Brain microvascular endothelial cell (primary cell): Measurements from ENCODE around the gene ARHGEF12.

Experiments used
- DNase-seq: peaks from one replicate; pipeline ENCODE4 v3.0.0-alpha.2; 2020
- H3K27ac ChIP-seq: fragments of 250-450 bp; sonication (Bioruptor Pico); 2 replicates; pipeline ENCODE4 v1.5.1; 2020; ENCODE audit warnings: mild to moderate bottlenecking, moderate library complexity
- H3K27me3 ChIP-seq: fragments of 250-450 bp; sonication (Bioruptor Pico); replicated peaks from 2 replicates; pipeline ENCODE4 v1.5.1; 2020; ENCODE audit warnings: mild to moderate bottlenecking
- H3K36me3 ChIP-seq: fragments of 250-450 bp; sonication (Bioruptor Pico); replicated peaks from 2 replicates; pipeline ENCODE4 v1.5.1; 2020; ENCODE audit warnings: mild to moderate bottlenecking
- H3K4me3 ChIP-seq: 2 replicates; pipeline ENCODE4 v1.5.1; 2011; ENCODE audit warnings: low read depth, mild to moderate bottlenecking, control low read depth, low read length, moderate library complexity
- in situ Hi-C: cut with HindIII; loops from 2 replicates; pipeline ENCODE4 v1.10.0; 2017; ENCODE audit warnings: low sequenced_read_pairs, low pct_ligation_motif_present
- TF ChIP-seq, protein P1 (sequence below): IDR thresholded peaks from 2 replicates; pipeline ENCODE4 v1.5.1; 2011; ENCODE audit warnings: low read depth, mild to moderate bottlenecking, moderate library complexity, low read length, control low read depth, inconsistent platforms; ENCODE audit errors: missing control alignments

Gene ARHGEF12

DNA sequence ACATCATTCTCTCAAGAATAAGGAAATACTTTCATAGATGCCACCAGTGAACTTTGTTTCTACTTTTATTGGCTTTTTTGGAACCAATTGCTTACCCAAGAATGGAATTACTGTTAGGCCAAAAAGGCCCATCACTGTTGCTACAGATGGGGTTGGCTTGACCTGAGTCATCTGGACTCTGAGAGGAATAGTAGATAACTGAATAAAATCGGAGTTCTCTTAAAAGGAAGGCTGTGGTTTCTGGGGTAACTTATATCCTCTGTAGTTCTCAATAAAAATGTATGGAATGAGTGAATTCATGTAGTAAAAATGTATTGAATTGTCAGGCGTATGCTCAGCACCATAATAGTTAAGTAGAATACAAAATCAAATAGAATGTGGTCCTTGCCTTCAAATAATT lies 56.6 kb downstream of the ARHGEF12 start:
- no peaks in the 10 kb centered on the region for H3K36me3 ChIP-seq
- no peaks in the 10 kb centered on the region for H3K27me3 ChIP-seq
- H3K27ac ChIP-seq = peak overlapping the region; percentile 31
- no peak overlapping the region for H3K4me3 ChIP-seq
- TF ChIP-seq, protein P1, sequence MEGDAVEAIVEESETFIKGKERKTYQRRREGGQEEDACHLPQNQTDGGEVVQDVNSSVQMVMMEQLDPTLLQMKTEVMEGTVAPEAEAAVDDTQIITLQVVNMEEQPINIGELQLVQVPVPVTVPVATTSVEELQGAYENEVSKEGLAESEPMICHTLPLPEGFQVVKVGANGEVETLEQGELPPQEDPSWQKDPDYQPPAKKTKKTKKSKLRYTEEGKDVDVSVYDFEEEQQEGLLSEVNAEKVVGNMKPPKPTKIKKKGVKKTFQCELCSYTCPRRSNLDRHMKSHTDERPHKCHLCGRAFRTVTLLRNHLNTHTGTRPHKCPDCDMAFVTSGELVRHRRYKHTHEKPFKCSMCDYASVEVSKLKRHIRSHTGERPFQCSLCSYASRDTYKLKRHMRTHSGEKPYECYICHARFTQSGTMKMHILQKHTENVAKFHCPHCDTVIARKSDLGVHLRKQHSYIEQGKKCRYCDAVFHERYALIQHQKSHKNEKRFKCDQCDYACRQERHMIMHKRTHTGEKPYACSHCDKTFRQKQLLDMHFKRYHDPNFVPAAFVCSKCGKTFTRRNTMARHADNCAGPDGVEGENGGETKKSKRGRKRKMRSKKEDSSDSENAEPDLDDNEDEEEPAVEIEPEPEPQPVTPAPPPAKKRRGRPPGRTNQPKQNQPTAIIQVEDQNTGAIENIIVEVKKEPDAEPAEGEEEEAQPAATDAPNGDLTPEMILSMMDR = no peak
- in situ Hi-C loops = no loop called here
- peak; percentile 66 for DNase-seq

DNA sequence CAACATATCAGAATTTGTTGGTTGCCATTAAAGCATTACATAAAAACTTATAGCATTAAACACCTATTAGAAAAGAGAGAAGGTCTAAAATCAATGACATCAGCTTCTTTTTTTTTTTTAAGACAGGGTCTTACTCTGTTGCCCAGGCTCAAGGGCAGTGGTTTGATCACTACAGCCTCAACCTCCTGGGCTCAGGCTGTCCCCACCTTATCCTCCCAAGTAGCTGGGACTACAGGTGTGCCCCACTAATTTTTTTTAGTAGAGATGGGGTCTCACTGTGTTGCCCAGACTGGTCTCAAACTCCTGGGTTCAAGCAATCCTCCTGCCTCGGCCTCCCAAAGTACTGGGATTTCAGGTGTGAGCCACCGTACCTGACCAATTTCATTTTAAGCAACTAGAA lies 57.9 kb downstream of the ARHGEF12 start:
- no peak for DNase-seq
- in situ Hi-C loops = no loop called here
- Histone ChIP-seq H3K36me3 (no peaks in the 10 kb centered on the region), H3K27me3 (no peaks in the 10 kb centered on the region), H3K27ac (no peak overlapping the region), H3K4me3 (no peak overlapping the region)
- TF ChIP-seq, protein P1 = no peak

DNA sequence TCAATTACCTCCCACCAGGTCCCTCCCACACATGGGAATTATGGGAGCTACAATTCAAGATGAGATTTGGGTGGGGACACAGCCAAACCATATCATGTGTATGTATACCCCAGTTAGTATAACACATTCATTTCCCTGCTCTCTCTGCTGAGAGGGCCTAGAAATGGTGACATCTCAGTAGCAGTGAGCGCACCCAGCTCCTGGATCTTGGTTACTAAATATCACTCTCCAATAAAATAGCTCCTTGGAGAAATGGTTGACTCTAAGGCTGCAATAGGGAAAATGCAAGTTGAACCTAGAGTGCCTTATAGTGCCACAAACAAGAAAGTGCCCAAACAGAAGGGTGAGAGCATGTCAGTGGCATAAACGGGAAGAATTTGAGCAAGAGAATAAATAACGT lies 59.6 kb downstream of the ARHGEF12 start:
- Histone ChIP-seq H3K27ac (no peak overlapping the region), H3K36me3 (no peaks in the 10 kb centered on the region), H3K4me3 (no peak overlapping the region), H3K27me3 (no peaks in the 10 kb centered on the region)
- TF ChIP-seq, protein P1 = no peak
- in situ Hi-C loops = no loop called here
- DNase-seq = no peak

DNA sequence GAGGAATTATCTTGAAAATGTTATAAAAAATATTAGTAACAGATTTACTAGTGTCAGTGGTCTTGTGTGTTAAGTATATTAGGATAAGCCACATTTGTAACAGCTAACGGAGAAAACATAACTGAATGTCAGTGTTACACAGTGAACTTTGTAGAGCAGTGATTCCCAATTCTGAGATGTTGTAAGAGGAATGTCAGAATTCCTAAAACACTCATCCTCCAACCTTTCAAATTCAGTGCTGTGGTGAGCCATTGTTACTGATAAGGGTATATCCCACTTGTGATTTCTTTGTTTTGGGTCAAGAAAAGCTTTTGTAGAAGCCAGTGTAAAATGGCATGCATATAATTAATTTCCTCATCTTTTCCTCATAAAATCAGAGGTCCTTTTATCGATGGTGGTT lies 61.9 kb downstream of the ARHGEF12 start:
- DNase-seq = peak; percentile 39
- Histone ChIP-seq H3K36me3 (no peaks in the 10 kb centered on the region), H3K27ac (no peak overlapping the region), H3K27me3 (no peaks in the 10 kb centered on the region), H3K4me3 (no peak overlapping the region)
- in situ Hi-C loops = no loop called here
- TF ChIP-seq, protein P1 = no peak

DNA sequence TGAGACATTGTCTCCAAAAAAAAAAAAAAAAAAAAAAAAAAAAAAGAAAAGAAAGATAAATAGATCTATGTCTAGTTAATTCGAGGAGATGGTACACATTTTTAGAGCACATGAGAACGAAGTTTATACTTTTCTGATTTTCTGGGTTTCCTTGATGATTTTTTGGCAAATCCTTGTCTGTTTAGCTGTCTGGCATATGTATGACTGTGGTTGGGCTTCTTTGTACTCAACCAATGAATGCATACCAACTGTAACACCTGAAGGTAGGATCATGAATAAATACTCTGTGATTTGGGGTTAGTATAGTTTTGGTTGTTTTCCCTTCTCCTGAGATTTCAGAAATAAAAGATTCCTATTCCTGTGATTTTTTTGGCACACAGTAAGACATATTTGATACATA lies 63.1 kb downstream of the ARHGEF12 start:
- Histone ChIP-seq H3K36me3 (no peaks in the 10 kb centered on the region), H3K4me3 (no peak overlapping the region), H3K27me3 (no peaks in the 10 kb centered on the region), H3K27ac (no peak overlapping the region)
- TF ChIP-seq, protein P1 = no peak
- DNase-seq = no peak
- in situ Hi-C loops = no loop called here

DNA sequence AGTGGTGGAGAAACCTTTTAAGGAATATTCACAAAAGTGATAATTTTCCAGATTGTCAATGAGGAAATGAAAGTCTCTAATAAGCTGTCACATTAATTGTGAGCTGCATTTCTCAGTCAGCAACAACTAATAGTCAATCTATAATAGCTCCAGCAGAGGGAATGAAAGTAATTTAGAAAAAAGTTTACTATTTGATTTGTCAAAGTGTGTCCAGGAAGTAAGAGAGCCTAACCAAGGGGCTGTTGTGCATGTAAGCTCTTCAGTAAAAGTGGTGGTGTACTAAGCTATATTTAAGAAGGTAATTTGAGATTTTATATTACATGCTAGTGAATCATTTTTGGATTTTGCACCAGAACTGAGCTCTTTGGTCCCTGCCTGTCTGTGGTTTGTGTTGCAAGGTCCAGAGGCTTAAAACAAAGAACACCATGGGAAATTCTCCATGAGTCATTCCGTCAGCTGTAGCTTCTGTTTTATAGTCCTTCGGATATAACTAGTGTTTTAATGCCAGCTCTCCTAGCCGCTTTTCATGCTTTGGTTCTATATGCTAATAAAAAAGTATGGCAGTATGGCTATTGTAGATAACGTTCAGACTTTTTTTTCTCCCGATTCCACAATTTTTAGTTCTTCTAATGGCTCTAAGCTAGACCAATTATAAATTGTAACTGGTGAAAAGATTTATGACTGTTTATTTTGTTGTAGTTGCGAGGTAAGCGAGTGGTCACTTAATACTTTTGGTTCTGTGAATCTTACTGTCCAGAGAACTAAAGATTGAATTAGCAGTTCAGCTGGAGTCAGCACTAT lies 64.6 kb downstream of the ARHGEF12 start:
- in situ Hi-C loops = no loop called here
- no peaks in the 10 kb centered on the region for H3K27me3 ChIP-seq
- TF ChIP-seq, protein P1 = no peak
- peak overlapping the region; percentile 86 for H3K27ac ChIP-seq
- peak overlapping the region; percentile 38 for H3K4me3 ChIP-seq
- H3K36me3 ChIP-seq = no peaks in the 10 kb centered on the region
- DNase-seq = peak; percentile 97
